Stimulated activated CD4-positive, alpha-beta T cell treated with anti-CD3 and anti-CD28 coated beads, Interleukin-15, amount 100 ng/mL, for 1 hour (primary cell): Measurements from ENCODE around the gene SCN3B.

Experiments used
- DNase-seq, 2 donors: peaks; one replicate each; pipeline ENCODE4 v3.0.0-alpha.2; 2020; ENCODE audit warnings: low read depth in 1 of 2, low spot score in 1 of 2

Gene SCN3B

GRCh38 chr11:123659311-123659710 is 4.9 kb upstream of the SCN3B start:
- DNase-seq: no peak

GRCh38 chr11:123653827-123654565 is 428 bp downstream of the SCN3B start:
- peak in 1 of 2 donors; percentile 8 for DNase-seq

DNA sequence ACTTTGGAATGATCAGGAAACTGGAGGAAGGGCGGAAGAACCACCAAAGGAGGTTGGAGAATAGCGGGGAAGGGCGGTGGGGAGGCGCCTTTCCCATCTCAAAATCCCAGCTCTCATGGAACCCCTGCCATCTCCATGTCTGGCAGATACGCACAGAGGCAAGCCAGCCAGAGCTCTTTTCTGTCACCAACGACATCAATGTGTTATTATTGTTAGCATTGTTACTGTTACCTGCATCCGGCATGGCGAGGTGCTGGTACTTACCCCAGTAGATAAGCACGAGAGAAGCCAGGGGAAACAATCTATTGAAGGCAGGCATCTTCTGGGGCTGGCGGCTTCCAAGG is 969 bp downstream of the SCN3B start:
- no peak for DNase-seq

- DNase-seq: no peak
Measured at GRCh38 chr11:123652599-123652998, 1.8 kb downstream of the SCN3B start.

- DNase-seq: no peak
Measured at GRCh38 chr11:123650901-123651300, 3.5 kb downstream of the SCN3B start.

GRCh38 chr11:123645286-123645975 is 9.0 kb downstream of the SCN3B start:
- DNase-seq: no peak

DNA sequence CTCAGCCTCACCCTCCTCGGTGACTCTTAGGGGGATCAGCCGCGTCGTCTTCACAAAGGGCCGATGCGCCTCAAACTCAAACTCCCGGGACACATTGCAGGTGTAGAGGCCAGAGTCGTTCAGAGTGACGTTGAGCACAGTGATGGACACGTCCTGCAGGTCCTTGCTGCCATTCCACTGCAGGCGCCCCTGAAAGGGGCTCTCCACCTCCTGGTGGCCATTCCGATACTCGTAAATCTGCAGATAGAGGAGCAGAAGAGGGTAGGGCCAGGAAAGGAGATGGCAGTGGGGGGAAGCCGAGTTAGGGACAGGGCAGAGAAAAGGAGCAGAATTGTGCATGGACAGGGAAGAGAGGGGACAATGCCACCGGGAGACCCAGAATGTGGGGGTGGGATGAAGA is 12.0 kb downstream of the SCN3B start:
- no peak for DNase-seq

- no peak for DNase-seq
Measured at GRCh38 chr11:123641495-123641840, 13.0 kb downstream of the SCN3B start.

GRCh38 chr11:123640677-123641494 is 13.5 kb downstream of the SCN3B start:
- peak; percentile 12 to 31 for DNase-seq

DNA sequence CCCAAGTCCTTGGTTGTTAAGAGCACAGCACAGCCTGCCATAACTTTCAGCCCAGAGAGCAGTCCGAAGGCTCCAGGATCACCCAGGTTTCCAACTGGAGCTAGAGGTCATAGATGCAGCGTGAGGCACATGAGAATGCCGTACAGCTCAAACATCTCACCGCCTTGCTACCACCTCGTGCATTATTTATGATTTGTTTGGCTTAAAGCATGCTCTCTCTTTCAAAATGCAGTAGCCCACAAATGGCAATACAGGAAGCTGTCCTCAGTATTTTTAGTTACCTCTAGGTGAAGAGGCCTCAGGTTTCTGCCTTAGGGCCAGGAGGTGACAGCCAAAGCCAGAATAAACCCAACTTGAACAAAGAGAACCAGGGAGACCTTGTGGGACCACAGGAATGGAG is 14.4 kb downstream of the SCN3B start:
- DNase-seq: no peak

GRCh38 chr11:123630126-123630608 is 24.3 kb downstream of the SCN3B start:
- no peak for DNase-seq

DNA sequence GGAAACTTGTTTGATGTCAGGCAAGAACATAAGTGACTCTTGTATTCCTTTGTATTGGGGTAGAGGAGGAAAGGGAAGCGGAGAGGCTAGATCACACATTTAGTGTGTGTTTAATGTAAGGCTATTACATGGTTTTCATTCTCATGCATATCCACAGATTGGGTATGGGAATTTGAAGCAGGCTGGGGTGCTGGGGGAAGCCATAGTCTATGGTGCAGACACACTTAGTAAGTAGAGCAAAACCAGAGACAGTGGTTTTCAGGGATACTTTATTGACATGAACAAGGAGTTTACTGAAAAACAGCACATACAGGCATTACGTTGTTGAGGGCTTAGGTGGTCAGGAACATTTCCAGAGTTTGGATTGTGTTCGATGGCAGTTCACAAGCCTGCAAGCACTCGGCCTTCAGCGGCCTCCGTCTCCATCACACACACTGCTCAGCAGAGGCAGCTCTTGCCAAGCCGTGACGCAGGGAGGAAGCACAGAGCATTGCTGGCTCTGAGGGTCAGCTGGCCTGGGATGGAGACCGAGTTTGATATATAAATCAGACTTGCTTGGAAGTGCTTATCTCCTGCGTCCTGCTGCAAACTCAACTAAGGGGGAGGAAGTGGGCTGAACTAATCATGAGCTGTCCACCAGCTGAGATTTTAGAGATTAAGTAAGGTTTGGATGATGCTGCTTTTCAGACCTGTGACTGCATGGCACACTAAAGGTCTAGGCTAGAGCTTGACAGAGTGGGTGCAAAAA is 25.3 kb downstream of the SCN3B start:
- no peak for DNase-seq

DNA sequence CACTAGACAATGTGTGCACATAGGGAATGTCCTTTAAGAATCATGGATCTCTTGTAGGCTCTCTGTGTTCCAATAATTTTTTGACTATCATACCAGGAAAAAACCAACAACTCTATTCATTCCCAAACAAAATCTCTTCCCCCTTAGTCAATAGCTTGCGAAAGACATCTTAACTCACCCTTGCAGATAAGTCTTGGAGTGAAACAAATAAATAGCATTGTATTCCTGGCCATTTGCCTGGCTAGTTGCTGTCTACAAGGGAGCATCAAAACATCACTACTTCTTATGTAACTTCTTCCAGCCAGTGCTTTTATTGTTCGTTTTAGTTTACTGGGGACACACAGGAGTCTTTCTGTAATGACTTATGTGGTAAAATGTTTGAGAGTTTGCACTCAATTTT is 29.4 kb downstream of the SCN3B start:
- DNase-seq: no peak

GRCh38 chr11:123622576-123622975 is 31.8 kb downstream of the SCN3B start:
- DNase-seq: no peak

GRCh38 chr11:123616505-123617198 is 37.8 kb downstream of the SCN3B start:
- DNase-seq: no peak

DNA sequence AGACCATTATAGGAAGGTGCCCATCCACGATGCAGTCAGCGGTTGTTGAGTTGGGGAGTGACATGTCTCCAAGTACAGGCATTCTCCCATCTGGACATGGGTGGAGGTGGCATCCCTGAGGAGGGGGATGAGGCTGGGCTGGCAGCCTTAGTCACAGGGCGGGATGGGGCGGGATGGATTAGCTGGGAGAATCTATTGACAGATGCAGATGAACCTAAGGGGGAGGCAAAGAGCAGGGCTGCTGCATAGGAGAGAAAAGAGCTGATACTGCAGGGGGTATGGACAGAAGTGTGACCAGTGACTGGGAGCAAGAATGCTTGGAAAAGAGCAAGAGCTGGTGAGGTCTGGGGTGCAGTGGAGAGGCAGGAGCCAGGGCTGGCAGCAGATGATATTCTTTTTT is 42.7 kb downstream of the SCN3B start:
- no peak for DNase-seq

DNA sequence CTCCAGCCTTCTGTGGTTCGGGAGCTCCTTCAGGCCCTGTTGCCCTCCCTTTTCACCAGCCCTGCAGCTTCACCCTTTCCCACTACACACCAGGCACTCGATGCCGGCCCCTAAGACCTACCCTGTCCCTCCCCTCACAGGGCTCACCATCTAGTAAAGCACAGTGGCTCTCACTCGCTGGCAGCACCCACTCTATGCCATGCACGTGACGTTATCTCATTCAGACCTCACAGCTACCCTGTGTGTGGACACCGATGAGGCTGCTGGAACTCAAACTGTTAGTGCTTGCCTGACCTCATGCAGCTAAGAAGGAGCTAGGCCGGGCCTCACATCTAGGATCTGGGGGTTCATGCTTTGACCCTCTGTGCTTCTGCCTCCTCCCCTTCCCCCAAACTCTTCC is 45.5 kb downstream of the SCN3B start:
- DNase-seq: no peak

GRCh38 chr11:123608371-123608770 is 46.1 kb downstream of the SCN3B start:
- DNase-seq: no peak

DNA sequence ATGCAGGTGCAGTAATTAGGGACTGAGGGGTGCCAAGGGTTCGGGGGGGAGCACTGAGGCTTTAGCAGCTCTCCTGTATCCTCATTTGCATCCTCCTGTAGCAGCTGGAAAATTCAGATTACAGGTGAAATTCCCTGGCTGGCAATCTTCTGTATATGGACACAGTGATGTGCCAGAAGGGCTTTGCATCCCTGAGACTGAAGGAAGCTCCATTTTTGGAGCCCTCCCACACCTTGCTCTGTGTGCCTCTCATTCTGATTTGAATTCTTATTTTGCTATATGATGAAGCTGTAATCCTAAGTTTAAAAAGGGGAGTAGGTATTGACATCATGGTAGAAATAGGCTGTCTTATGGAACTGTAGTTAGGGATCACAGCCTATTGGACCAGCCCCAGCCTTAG is 46.6 kb downstream of the SCN3B start:
- no peak for DNase-seq

DNA sequence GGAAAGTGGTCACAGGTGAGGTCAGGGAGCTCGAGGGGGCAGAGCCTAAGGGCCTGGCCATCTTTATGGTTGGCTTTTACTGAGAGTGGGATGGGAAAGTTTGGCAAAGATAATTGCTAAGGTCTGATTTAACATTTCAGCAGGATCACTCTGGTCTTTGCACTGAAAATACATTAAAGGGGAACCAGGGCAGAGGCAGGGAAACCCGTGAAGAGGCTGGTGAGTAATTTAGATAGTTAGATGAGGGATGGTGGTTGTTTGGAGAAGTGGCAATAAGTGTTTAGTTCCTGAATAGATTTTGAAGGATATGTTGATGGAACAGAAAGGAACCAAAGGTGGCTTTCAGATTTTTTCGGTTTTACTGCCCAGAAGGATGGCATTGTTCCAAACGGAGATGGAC is 50.8 kb downstream of the SCN3B start:
- no peak for DNase-seq

DNA sequence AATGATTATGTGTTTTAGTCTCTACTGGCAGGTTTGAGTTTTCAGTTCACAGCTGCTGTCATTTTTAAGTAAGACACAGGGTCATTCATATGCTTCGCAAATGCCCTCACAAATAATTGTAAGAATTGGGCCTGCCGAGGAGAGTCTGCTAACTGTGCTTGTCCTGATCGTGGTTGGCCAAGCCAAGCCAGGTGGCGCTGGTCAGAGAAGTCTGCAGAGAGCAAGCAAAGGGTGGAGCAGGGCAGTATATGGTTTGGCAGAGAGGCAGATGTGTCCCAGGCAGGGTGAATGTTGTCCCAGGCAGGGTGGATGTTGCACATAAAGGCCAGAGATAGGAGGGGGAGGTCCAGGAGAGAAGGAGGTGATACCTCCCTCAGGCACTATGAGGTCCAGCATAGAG is 52.7 kb downstream of the SCN3B start:
- DNase-seq: no peak
